Measurements from ENCODE around the gene UQCR10.

DNA sequence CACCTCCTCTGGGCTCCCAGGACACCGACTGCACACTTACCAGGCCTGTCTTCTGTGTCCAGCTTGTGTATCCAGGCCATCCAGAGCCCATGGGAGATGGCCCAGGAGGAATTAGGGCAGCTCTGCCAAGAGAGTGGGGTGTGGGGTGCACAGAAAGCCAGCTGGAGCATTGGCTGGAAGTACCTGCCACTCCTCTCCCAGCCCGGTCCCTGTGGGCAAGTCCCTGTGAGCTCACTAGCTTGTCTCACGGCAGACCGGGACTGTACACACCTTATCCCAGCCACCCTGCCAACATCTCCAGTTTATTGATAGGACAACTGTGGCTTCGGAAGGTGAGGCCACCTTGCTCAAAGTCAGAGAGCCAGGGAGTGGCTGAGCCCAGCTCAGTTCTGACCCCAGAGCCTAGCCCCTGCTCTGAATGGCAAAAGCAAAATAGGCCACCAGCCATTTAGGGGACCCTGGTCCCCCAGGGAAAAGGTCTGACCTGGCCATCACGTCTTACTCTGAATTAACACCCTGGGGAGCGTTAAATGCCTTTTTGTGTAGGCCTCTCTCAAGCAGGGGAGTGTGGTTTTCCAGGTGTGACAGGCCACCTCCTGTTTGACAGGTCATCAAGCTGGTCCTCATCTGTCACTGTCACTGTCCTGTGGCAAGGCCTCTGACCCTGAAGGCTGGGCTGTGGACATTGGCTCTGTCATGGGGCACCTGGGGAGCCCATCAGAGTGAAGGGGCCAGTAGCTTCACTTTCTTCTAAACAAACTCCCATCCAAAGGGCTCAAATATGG lies 15.1 kb downstream of the UQCR10 start:
- TF ChIP-seq, protein P1, sequence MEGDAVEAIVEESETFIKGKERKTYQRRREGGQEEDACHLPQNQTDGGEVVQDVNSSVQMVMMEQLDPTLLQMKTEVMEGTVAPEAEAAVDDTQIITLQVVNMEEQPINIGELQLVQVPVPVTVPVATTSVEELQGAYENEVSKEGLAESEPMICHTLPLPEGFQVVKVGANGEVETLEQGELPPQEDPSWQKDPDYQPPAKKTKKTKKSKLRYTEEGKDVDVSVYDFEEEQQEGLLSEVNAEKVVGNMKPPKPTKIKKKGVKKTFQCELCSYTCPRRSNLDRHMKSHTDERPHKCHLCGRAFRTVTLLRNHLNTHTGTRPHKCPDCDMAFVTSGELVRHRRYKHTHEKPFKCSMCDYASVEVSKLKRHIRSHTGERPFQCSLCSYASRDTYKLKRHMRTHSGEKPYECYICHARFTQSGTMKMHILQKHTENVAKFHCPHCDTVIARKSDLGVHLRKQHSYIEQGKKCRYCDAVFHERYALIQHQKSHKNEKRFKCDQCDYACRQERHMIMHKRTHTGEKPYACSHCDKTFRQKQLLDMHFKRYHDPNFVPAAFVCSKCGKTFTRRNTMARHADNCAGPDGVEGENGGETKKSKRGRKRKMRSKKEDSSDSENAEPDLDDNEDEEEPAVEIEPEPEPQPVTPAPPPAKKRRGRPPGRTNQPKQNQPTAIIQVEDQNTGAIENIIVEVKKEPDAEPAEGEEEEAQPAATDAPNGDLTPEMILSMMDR (IDR thresholded peaks at IDR 0.05), result no peak
- no peak for TF ChIP-seq EP300 (IDR thresholded peaks at IDR 0.05)
- no peak for TF ChIP-seq POLR2A (IDR thresholded peaks at IDR 0.05)

All from sigmoid colon (tissue), 4 donors.